Panc1 (cell line): ENCODE results near the gene HLA-DRB1. TPM values are rescaled to one million over a fixed set of nuclear protein-coding genes. Genes with fewer than 3 reads are reported as not detected.

Experiments used
- ATAC-seq: fragments of 200-7000 bp; cut with Tn5 transposase; 2 replicates; pipeline ENCODE4 v1.9.1; 2020; ENCODE audit warnings: mild to moderate bottlenecking, moderate library complexity
- BruUV-seq: library from RNA; stranded (reverse); fragments of 400-500 nt; replicated peaks from 2 replicates; lab custom pipeline; 2021; lab: Mats Ljungman, UMichigan
- CTCF ChIA-PET: fragments of 300-600 bp; sonication (Branson Sonifier 250); formaldehyde crosslinking; loops from one replicate; lab custom pipeline; 2022; ENCODE audit warnings: antibody characterized with exemption; lab: Charles Lee
- POLR2A ChIA-PET: fragments of 300-600 bp; sonication (Branson Sonifier 250); formaldehyde crosslinking; loops from one replicate; lab custom pipeline; 2022; ENCODE audit warnings: antibody characterized with exemption; lab: Charles Lee
- DNase-seq: peaks from one replicate; pipeline ENCODE4 v3.0.0-alpha.2; 2010; ENCODE audit warnings: low read depth, low spot score
- H3K27ac ChIP-seq: 2 replicates; pipeline ENCODE4 v1.5.1; 2011; ENCODE audit warnings: mild to moderate bottlenecking, low read length, inconsistent platforms
- H3K27me3 ChIP-seq: fragments of 200-500 bp; sonication (Bioruptor generic); 2 replicates; pipeline ENCODE4 v1.6.0; 2014; ENCODE audit warnings: low read length, inconsistent platforms; ENCODE audit not compliant: control insufficient read depth, insufficient read depth
- H3K36me3 ChIP-seq: fragments of 200-500 bp; sonication (Bioruptor generic); 2 replicates; pipeline ENCODE4 v1.5.1; 2014; ENCODE audit warnings: inconsistent platforms, mild to moderate bottlenecking, low read length, moderate library complexity; ENCODE audit not compliant: control insufficient read depth, insufficient read depth
- H3K4me1 ChIP-seq: 2 replicates; pipeline ENCODE4 v1.5.1; 2011; ENCODE audit warnings: inconsistent platforms, mild to moderate bottlenecking, low read length, moderate library complexity; ENCODE audit not compliant: control insufficient read depth, insufficient read depth
- H3K4me3 ChIP-seq, 2 experiments: 2 replicates each; pipeline ENCODE4 v1.5.1; 2011 to 2012; ENCODE audit warnings: low read depth in 2 of 2, low read length in 2 of 2, mild to moderate bottlenecking in 2 of 2, inconsistent platforms in 1 of 2, moderate library complexity in 1 of 2
- H3K9me3 ChIP-seq: fragments of 200-500 bp; sonication (Bioruptor generic); 2 replicates; pipeline ENCODE4 v1.5.1; 2014; ENCODE audit warnings: low read depth, mild to moderate bottlenecking, inconsistent platforms, low read length, moderate library complexity; ENCODE audit not compliant: control insufficient read depth, insufficient read depth
- POLR2AphosphoS5 ChIP-seq: IDR thresholded peaks from 2 replicates; pipeline ENCODE4 v1.6.1; 2012; ENCODE audit warnings: mild to moderate bottlenecking, low read depth, low read length, moderate library complexity
- REST ChIP-seq, 2 experiments: IDR thresholded peaks; 2 replicates each; pipeline ENCODE4 v1.6.1; 2011 to 2012; ENCODE audit warnings: low read depth in 2 of 2, control low read depth in 1 of 2, low read length in 1 of 2, mild to moderate bottlenecking in 1 of 2, moderate library complexity in 1 of 2; ENCODE audit not compliant: insufficient read depth in 1 of 2
- SIN3A ChIP-seq: IDR thresholded peaks from 2 replicates; pipeline ENCODE4 v1.6.1; 2012; ENCODE audit warnings: low read depth, mild to moderate bottlenecking, low read length, moderate library complexity, borderline replicate concordance; ENCODE audit not compliant: insufficient read depth
- TCF7L2 ChIP-seq: IDR thresholded peaks from 2 replicates; pipeline ENCODE4 v1.6.1; 2011; ENCODE audit warnings: mild to moderate bottlenecking, low read depth, low read length, inconsistent platforms
- in situ Hi-C: cut with HindIII; loops from 2 replicates; pipeline ENCODE4 v1.10.0; 2016; ENCODE audit warnings: low sequenced_read_pairs, low pct_unique_long_range_greater_than_20kb
- intact Hi-C: fragments of 100-400 bp; cut with micrococcal nuclease; formaldehyde crosslinking; loops from one replicate; pipeline ENCODE4 v1.10.0; 2022; ENCODE audit not compliant: unreplicated experiment
- total RNA-seq: library from RNA; stranded (reverse); gene quantifications from one replicate; pipeline ENCODE4 v1.2.1, GENCODE V29; 2021; ENCODE audit not compliant: unreplicated experiment
- TF ChIP-seq, protein P1 (sequence below): fragments of 450-650 bp; IDR thresholded peaks from 2 replicates; pipeline ENCODE4 v1.5.1; 2017; ENCODE audit warnings: mild to moderate bottlenecking

HLA-DRB1 gene
- total RNA-seq, 1 experiment from 2014 or later = 1.1 TPM

DNA sequence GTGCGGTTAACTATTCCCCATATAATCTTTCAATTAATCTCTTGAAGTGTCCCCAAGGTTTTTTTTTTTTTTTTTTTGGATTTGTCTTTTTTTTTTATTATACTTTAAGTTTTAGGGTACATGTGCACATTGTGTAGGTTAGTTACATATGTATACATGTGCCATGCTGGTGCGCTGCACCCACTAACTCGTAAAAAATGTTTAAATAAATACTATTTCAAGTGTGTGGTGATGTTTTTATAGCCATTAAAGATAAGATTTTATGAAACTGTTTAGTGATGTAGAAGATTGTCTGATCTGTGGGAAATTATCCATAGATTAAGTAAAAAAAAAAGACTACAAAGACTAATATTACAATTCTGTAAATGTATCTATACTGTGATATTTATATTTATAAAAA is 34.9 kb upstream of the HLA-DRB1 start:
- POLR2A ChIA-PET = no interaction called here
- TF ChIP-seq, protein P1, sequence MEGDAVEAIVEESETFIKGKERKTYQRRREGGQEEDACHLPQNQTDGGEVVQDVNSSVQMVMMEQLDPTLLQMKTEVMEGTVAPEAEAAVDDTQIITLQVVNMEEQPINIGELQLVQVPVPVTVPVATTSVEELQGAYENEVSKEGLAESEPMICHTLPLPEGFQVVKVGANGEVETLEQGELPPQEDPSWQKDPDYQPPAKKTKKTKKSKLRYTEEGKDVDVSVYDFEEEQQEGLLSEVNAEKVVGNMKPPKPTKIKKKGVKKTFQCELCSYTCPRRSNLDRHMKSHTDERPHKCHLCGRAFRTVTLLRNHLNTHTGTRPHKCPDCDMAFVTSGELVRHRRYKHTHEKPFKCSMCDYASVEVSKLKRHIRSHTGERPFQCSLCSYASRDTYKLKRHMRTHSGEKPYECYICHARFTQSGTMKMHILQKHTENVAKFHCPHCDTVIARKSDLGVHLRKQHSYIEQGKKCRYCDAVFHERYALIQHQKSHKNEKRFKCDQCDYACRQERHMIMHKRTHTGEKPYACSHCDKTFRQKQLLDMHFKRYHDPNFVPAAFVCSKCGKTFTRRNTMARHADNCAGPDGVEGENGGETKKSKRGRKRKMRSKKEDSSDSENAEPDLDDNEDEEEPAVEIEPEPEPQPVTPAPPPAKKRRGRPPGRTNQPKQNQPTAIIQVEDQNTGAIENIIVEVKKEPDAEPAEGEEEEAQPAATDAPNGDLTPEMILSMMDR = no peak
- TF ChIP-seq SIN3A = no peak
- TF ChIP-seq POLR2AphosphoS5 = no peak
- no peak for TF ChIP-seq REST (IDR thresholded peaks at IDR 0.05; ENCODE audit: insufficient read depth in 1 of 2, low read depth in 2 of 2, low read length in 1 of 2)
- TF ChIP-seq TCF7L2 = no peak
- H3K36me3 ChIP-seq = no peaks in the 10 kb centered on the region
- no peak overlapping the region for H3K4me3 ChIP-seq
- H3K27me3 ChIP-seq = no peaks in the 10 kb centered on the region
- intact Hi-C loops (no loop called here), in situ Hi-C loops (no loop called here)
- H3K27ac ChIP-seq = no peak overlapping the region
- no peaks in the 10 kb centered on the region for H3K4me1 ChIP-seq
- no peaks in the 10 kb centered on the region for H3K9me3 ChIP-seq
- ATAC-seq = no peak
- CTCF ChIA-PET = no interaction called here
- BruUV-seq = no TSS peak
- DNase-seq = no peak

- Histone ChIP-seq H3K4me1 (no peaks in the 10 kb centered on the region), H3K4me3 (no peak overlapping the region), H3K27ac (no peak overlapping the region), H3K9me3 (no peaks in the 10 kb centered on the region), H3K27me3 (no peaks in the 10 kb centered on the region), H3K36me3 (no peaks in the 10 kb centered on the region)
- TF ChIP-seq TCF7L2 (no peak), REST (IDR thresholded peaks at IDR 0.05; ENCODE audit: insufficient read depth in 1 of 2, low read depth in 2 of 2, low read length in 1 of 2) (no peak), SIN3A (no peak), POLR2AphosphoS5 (no peak)
- TF ChIP-seq, protein P1 = no peak
- intact Hi-C loops (no loop called here), in situ Hi-C loops (no loop called here)
- ATAC-seq (no peak), DNase-seq (no peak)
- no TSS peak for BruUV-seq
- ChIA-PET CTCF (no interaction called here), POLR2A (no interaction called here)
Observed at GRCh38 chr6:32623693-32624092, 34.0 kb upstream of the HLA-DRB1 start.
